ENCODE data around the gene GRB10.

GRCh38 chr7:50752422-50752821 lies 30.3 kb downstream of the GRB10 start:
- TF ChIP-seq CTCF (IDR thresholded peaks at IDR 0.05) (no peak), POLR2A (IDR thresholded peaks at IDR 0.05) (no peak)
